Esophagus muscularis mucosa (tissue), 3 donors: Measurements from ENCODE around the gene GATB.

Experiments
- CTCF ChIP-seq, 3 experiments: fragments of 200-600 bp in 2 of 3; fragments of 450-650 bp in 1 of 3; sonication (generic) in 2 of 3; IDR thresholded peaks; one replicate each; pipeline ENCODE4 v1.5.1; 2017 to 2019; ENCODE audit warnings: antibody characterized with exemption in 3 of 3, mild to moderate bottlenecking in 2 of 3, moderate library complexity in 1 of 3
- EP300 ChIP-seq: sonication (generic); formaldehyde crosslinking; IDR thresholded peaks from one replicate; pipeline ENCODE4 v1.6.1; 2017; ENCODE audit warnings: antibody characterized with exemption

- no peak for TF ChIP-seq EP300
- no peak for TF ChIP-seq CTCF (IDR thresholded peaks at IDR 0.05)
These were observed 47.7 kb upstream of the GATB start for GRCh38 chr4:151808542-151808941.
